Measurements from ENCODE around the gene SPEN. TPM values are rescaled to one million over a fixed set of nuclear protein-coding genes. Genes with fewer than 3 reads are reported as not detected.
"Not testable (repeated sequence)": the region's sequence is repeated elsewhere in the genome, so short reads cannot be mapped to it uniquely, and the experiment has no call there.

Gene SPEN
- 47.2 and 55.7 TPM in 2 replicates for total RNA-seq (2014; rRNA removed; shearing (Covaris generic))

GRCh38 chr1:15847100-15847892, at the start of gene SPEN:
TSS of gene SPEN (plus strand) at chr1:15847707. CDS start at chr1:15848068, 361 bp downstream.
- H3K36me3 ChIP-seq, result no peaks in the 10 kb centered on the region
- peak; percentile 99 to 100 for DNase-seq
- H3K4me1 ChIP-seq, result peaks cover 17% of the 10 kb centered on the region
- peak within 1 kb of the TSS; percentile 73 for H3K27ac ChIP-seq
- no peaks in the 10 kb centered on the region for H3K9me3 ChIP-seq (replicated peaks)
- H3K27me3 ChIP-seq, result no peaks in the 10 kb centered on the region
- H3K4me3 ChIP-seq, result peak within 1 kb of the TSS; percentile 70

GRCh38 chr1:15799004-15799867, 48.3 kb upstream of the SPEN start:
- Histone ChIP-seq H3K9me3 (replicated peaks) (no peaks in the 10 kb centered on the region), H3K4me3 (no peak overlapping the region; the same call in 1 of the 2 replicates), H3K27me3 (no peaks in the 10 kb centered on the region), H3K36me3 (no peaks in the 10 kb centered on the region), H3K27ac (peak overlapping the region; percentile 72), H3K4me1 (peaks cover 54% of the 10 kb centered on the region)
- peak; percentile 88 to 93 for DNase-seq

GRCh38 chr1:15799928-15800835, 47.3 kb upstream of the SPEN start:
- Histone ChIP-seq H3K4me3 (peak overlapping the region; percentile 38), H3K9me3 (replicated peaks) (no peaks in the 10 kb centered on the region), H3K27ac (peak overlapping the region; percentile 72), H3K36me3 (no peaks in the 10 kb centered on the region), H3K27me3 (no peaks in the 10 kb centered on the region), H3K4me1 (peaks cover 49% of the 10 kb centered on the region)
- peak; percentile 91 for DNase-seq

DNA sequence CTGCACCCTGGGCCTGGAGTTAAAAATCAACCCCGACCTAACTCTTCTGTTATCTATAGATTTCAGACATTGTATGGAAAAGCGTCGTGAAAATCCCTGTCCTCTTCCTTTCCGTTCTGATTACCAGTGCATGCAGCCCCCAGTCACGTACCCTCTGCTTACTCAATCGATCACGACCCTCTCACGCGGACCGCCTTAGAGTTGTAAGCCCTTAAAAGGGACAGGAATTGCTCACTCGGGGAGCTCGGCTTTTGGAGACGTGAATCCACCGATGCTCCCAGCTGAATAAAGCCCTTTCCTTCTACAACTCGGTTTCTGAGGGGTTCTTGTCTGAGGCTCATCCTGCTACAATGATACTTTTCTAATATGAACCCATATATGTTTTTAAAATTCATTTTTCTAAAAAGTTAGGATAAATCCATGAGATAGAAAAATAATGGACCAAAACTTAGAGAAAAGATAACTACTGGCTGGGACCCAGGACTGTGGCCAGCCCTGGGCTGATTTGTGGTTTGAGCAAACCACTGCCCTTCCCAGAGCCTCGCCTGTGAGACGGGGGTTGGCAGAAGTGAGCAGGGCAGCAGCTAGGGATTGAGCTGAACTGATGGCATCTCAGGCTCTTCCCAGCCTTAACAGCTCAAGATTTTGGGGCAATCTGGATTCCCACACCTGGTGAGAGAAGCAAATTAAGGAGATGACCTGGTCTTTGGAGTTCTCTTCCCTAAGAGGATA, 45.1 kb upstream of the SPEN start:
- H3K4me3 ChIP-seq, result no peak overlapping the region
- H3K9me3 ChIP-seq (replicated peaks), result no peaks in the 10 kb centered on the region
- H3K4me1 ChIP-seq, result peaks cover 34% of the 10 kb centered on the region
- no peaks in the 10 kb centered on the region for H3K27me3 ChIP-seq
- peak; percentile 38 to 54 for DNase-seq
- H3K27ac ChIP-seq, result no peak overlapping the region
- H3K36me3 ChIP-seq, result no peaks in the 10 kb centered on the region

- H3K9me3 ChIP-seq (replicated peaks), result no peaks in the 10 kb centered on the region
- no peaks in the 10 kb centered on the region for H3K27me3 ChIP-seq
- H3K27ac ChIP-seq, result no peak overlapping the region
- peaks cover 34% of the 10 kb centered on the region for H3K4me1 ChIP-seq
- H3K4me3 ChIP-seq, result no peak overlapping the region
- no peaks in the 10 kb centered on the region for H3K36me3 ChIP-seq
- peak in 1 of 2 experiments; percentile 62 for DNase-seq
Measured at GRCh38 chr1:15803380-15803779, 44.1 kb upstream of the SPEN start.

DNA sequence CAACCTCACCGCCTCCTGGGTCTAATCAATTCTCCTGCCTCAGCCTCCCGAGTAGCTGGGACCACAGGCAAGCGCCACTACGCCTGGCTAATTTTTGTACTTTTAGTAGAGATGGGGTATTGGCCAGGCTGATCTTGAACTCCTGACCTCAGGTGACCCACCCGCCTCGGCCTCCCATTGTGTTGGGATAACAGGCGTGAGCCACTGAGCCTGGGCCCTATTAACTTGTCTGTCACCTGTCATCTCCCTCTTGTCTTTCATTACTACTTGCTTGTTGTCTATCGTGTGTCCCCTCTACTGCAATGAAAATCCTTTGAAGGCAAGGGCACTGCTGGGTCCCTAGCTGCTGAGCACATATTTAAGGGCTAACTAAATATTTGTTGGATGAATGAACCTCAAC, 43.4 kb upstream of the SPEN start:
- no peak overlapping the region for H3K4me3 ChIP-seq
- peaks cover 30% of the 10 kb centered on the region for H3K4me1 ChIP-seq
- H3K27ac ChIP-seq, result no peak overlapping the region
- no peak for DNase-seq
- H3K9me3 ChIP-seq (replicated peaks), result no peaks in the 10 kb centered on the region
- H3K27me3 ChIP-seq, result no peaks in the 10 kb centered on the region
- H3K36me3 ChIP-seq, result no peaks in the 10 kb centered on the region

- Histone ChIP-seq H3K27ac (no peak overlapping the region), H3K4me3 (no peak overlapping the region), H3K36me3 (no peaks in the 10 kb centered on the region), H3K9me3 (replicated peaks) (no peaks in the 10 kb centered on the region), H3K27me3 (no peaks in the 10 kb centered on the region), H3K4me1 (peaks cover 10% of the 10 kb centered on the region)
- DNase-seq, result no peak
Measured at GRCh38 chr1:15807121-15807520, 40.4 kb upstream of the SPEN start.

DNA sequence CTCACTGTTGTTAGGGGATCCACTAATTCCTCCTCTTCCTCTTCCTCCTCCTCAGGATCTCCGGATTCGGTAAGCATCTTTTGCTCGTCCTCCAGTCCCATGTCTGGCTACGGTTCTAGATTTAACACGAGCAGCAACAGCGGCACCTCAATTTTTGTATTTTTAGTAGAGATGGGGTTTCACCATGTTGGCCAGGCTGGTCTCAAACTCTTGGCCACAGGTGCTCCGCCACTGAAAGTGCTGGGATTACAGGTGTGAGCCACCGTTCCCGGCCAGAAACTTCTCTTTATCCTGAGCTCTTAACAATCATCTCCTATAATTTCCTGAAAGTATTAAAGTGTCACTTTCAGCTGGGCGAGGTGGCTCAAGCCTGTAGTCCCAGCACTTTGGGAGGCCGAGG, 40.0 kb upstream of the SPEN start, which contains the start of gene UQCRHL:
UQCRHL (minus strand) TSS at position 101 of the 400 bp plus-strand sequence; CDS start at position 101, 0 bp downstream.
- H3K27ac ChIP-seq; H3K36me3 ChIP-seq; H3K4me3 ChIP-seq; H3K4me1 ChIP-seq; H3K27me3 ChIP-seq; H3K9me3 ChIP-seq (replicated peaks); DNase-seq: not testable (repeated sequence)

GRCh38 chr1:15808955-15809354, 38.6 kb upstream of the SPEN start:
- Histone ChIP-seq H3K36me3 (no peaks in the 10 kb centered on the region), H3K27me3 (no peaks in the 10 kb centered on the region), H3K9me3 (replicated peaks) (no peaks in the 10 kb centered on the region), H3K27ac (no peak overlapping the region), H3K4me3 (no peak overlapping the region), H3K4me1 (no peaks in the 10 kb centered on the region)
- DNase-seq, result no peak

- H3K4me3 ChIP-seq, result no peak overlapping the region
- no peak for DNase-seq
- H3K27me3 ChIP-seq, result no peaks in the 10 kb centered on the region
Measured at GRCh38 chr1:15810073-15810472, 37.4 kb upstream of the SPEN start.

GRCh38 chr1:15816674-15817073, 30.8 kb upstream of the SPEN start:
- Histone ChIP-seq H3K9me3 (replicated peaks) (no peaks in the 10 kb centered on the region), H3K27me3 (no peaks in the 10 kb centered on the region), H3K27ac (no peak overlapping the region), H3K36me3 (no peaks in the 10 kb centered on the region), H3K4me3 (no peak overlapping the region), H3K4me1 (no peaks in the 10 kb centered on the region)
- no peak for DNase-seq

More at GRCh38 chr1:15810073-15810472, 37.4 kb upstream of the SPEN start:
- H3K36me3 ChIP-seq, result no peaks in the 10 kb centered on the region
- no peaks in the 10 kb centered on the region for H3K9me3 ChIP-seq (replicated peaks)
- no peak overlapping the region for H3K27ac ChIP-seq
- no peaks in the 10 kb centered on the region for H3K4me1 ChIP-seq

DNA sequence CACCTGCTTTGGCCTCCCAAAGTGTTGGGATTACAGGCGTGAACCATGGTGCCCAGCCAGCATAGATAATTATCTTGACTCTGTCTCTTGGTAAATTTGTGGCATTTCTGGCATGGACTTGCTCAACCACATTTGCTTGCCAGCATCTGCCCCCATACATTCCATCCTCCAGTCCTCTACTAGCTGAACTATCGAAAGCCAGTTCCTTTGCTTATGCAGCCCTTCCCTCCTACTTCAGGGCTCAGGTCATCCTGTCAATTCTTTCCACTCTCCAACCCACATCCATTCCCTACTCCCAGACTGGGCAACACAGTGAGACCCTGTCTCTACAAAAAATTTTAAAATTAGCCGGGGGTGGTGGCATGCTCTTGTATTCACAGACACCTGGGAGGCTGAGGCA, 27.0 kb upstream of the SPEN start:
- DNase-seq, result no peak
- Histone ChIP-seq H3K27me3 (no peaks in the 10 kb centered on the region), H3K9me3 (replicated peaks) (no peaks in the 10 kb centered on the region), H3K36me3 (no peaks in the 10 kb centered on the region), H3K27ac (no peak overlapping the region), H3K4me3 (no peak overlapping the region), H3K4me1 (no peaks in the 10 kb centered on the region)

DNA sequence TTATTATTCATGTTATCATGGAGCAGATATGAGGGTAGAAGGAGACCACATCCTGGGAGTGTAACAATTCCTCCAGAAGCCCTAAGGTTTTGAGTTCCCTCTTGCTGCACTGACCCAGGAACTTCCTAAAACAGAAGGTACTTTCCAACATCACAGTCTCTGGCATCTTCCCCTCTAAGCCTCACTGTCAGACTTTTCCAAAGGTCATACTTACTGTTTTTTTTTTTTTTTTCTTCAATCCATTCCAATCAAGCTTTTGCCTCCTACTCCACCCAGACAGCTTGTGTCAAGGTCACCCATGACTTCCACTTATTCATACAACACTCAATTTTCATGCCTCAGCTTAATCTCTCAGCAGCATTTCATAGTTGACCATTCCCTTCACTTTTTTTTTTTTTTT, 21.7 kb upstream of the SPEN start:
- H3K36me3 ChIP-seq, result no peaks in the 10 kb centered on the region
- H3K4me3 ChIP-seq, result no peak overlapping the region
- no peak overlapping the region for H3K27ac ChIP-seq
- no peak for DNase-seq
- H3K9me3 ChIP-seq (replicated peaks), result no peaks in the 10 kb centered on the region
- H3K4me1 ChIP-seq, result no peaks in the 10 kb centered on the region
- H3K27me3 ChIP-seq, result no peaks in the 10 kb centered on the region
